Colonic mucosa (tissue), 4 donors: ENCODE data around the gene WBP4. TPM values are rescaled to one million over a fixed set of nuclear protein-coding genes. Genes with fewer than 3 reads are reported as not detected.

Experiments used
- DNase-seq: peaks from one replicate; pipeline ENCODE4 v3.0.0-alpha.2; 2020
- H3K27ac ChIP-seq: fragments of 200-600 bp; one replicate; pipeline ENCODE4 v1.8.0; 2021
- H3K27me3 ChIP-seq: fragments of 200-600 bp; one replicate; pipeline ENCODE4 v1.8.0; 2021
- H3K36me3 ChIP-seq: fragments of 200-600 bp; one replicate; pipeline ENCODE4 v1.8.0; 2021
- H3K4me1 ChIP-seq: fragments of 200-600 bp; one replicate; pipeline ENCODE4 v1.8.0; 2021; ENCODE audit warnings: mild to moderate bottlenecking
- H3K4me3 ChIP-seq: fragments of 200-600 bp; one replicate; pipeline ENCODE4 v1.8.0; 2021
- H3K9ac ChIP-seq, 2 donors: one replicate each; pipeline ENCODE4 v1.7.0; 2013; ENCODE audit warnings: control low read depth in 2 of 2, low read depth in 2 of 2, low read length in 2 of 2
- H3K9me3 ChIP-seq: fragments of 200-600 bp; one replicate; pipeline ENCODE4 v1.8.0; 2021
- intact Hi-C: fragments of 100-400 bp; cut with DNase I; formaldehyde crosslinking; loops from one replicate; pipeline ENCODE4 v1.14.1; 2022
- total RNA-seq, 2 donors: library from RNA; stranded (reverse); fragmentation: NEBNext Ultra II Directional in 1 of 2; extraction: Animal tissue kit (Norgen Biotek cat#: 25700) in 1 of 2; gene quantifications; one replicate each; pipeline ENCODE4 v1.2.1, GENCODE V29; 2021
- TF ChIP-seq, protein P1 (sequence below): fragments of 200-600 bp; IDR thresholded peaks from one replicate; pipeline ENCODE4 v1.8.0; 2022; ENCODE audit warnings: antibody characterized with exemption, mild to moderate bottlenecking
- donor health status: healthy.
- donor health status: DM: no; HTN: no; CAD: no.
- donor health status: DM: no; HTN: no; CAD: no.

Gene WBP4
- total RNA-seq, 2 donors from 2014 or later = 5.8 to 7.5 TPM

DNA sequence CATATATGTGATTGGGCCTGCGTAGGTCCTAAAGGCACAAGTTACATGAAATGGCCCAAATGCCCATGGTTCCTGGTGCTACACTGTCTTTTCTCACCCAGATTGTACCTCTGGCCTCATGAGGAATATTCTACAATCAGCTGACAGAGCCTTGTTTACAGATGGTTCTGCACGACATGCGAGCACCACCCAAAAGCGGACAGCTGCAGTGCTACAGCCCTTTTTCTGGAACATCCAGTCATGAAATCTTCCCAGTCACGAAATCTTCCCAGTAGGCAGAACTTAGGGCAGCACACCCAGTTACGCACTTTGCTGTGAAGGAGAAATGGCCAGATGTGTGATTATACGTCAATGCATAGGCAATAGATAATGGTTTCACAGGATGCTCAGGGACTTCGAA, 34.5 kb upstream of the WBP4 start:
- Histone ChIP-seq H3K4me1 (no peaks in the 10 kb centered on the region), H3K4me3 (no peak overlapping the region), H3K27me3 (no peaks in the 10 kb centered on the region), H3K9ac (no peak overlapping the region), H3K27ac (no peak overlapping the region), H3K9me3 (no peaks in the 10 kb centered on the region), H3K36me3 (no peaks in the 10 kb centered on the region)
- no peak for DNase-seq
- TF ChIP-seq, protein P1, sequence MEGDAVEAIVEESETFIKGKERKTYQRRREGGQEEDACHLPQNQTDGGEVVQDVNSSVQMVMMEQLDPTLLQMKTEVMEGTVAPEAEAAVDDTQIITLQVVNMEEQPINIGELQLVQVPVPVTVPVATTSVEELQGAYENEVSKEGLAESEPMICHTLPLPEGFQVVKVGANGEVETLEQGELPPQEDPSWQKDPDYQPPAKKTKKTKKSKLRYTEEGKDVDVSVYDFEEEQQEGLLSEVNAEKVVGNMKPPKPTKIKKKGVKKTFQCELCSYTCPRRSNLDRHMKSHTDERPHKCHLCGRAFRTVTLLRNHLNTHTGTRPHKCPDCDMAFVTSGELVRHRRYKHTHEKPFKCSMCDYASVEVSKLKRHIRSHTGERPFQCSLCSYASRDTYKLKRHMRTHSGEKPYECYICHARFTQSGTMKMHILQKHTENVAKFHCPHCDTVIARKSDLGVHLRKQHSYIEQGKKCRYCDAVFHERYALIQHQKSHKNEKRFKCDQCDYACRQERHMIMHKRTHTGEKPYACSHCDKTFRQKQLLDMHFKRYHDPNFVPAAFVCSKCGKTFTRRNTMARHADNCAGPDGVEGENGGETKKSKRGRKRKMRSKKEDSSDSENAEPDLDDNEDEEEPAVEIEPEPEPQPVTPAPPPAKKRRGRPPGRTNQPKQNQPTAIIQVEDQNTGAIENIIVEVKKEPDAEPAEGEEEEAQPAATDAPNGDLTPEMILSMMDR = no peak
- intact Hi-C loops = no loop called here

DNA sequence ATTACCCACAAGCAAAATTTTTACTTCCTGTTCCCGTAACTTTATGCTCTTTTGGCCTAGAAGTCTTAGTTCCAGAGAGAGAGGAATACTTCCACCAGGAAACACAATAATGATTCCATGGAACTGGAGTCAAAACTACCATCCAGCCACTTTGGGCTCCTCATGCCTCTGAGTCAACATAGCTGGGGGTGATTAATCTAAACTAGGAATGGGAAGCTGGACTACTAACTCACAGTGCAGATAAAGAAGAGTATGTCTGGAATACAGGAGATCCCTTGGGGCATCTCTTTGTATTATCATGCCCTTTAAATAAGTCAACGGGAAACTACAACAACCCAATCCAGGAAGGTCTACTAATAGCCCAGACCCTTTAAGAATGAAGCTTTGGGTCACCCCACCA, 33.3 kb upstream of the WBP4 start:
- intact Hi-C loops = no loop called here
- Histone ChIP-seq H3K27me3 (no peaks in the 10 kb centered on the region), H3K27ac (no peak overlapping the region), H3K9ac (no peak overlapping the region), H3K4me1 (no peaks in the 10 kb centered on the region), H3K36me3 (no peaks in the 10 kb centered on the region), H3K9me3 (no peaks in the 10 kb centered on the region), H3K4me3 (no peak overlapping the region)
- no peak for DNase-seq
- TF ChIP-seq, protein P1 = no peak

DNA sequence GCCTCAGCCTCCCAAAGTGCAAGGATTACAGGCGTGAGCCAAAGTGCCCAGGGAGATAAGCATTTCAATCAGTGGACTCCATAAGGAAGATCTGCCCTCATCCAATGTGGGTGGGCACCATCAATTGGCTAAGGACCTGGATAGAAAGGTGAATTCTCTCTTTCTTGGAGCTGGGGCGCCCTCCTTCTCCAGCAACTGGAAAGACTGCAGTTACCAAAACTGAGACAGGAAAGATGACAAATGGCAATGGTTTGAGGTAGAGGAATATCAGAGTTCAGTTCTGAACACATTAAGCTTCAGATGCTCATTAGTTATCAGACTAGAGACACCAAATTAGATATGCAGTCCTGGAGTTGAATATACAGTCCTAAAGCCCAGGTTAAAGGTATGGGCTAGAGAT, 31.7 kb upstream of the WBP4 start:
- no peak overlapping the region for H3K9ac ChIP-seq
- no peaks in the 10 kb centered on the region for H3K9me3 ChIP-seq
- H3K27me3 ChIP-seq = no peaks in the 10 kb centered on the region
- H3K4me3 ChIP-seq = no peak overlapping the region
- no peaks in the 10 kb centered on the region for H3K4me1 ChIP-seq
- no peak overlapping the region for H3K27ac ChIP-seq
- H3K36me3 ChIP-seq = no peaks in the 10 kb centered on the region
- TF ChIP-seq, protein P1 = no peak
- DNase-seq = no peak
- intact Hi-C loops = no loop called here

DNA sequence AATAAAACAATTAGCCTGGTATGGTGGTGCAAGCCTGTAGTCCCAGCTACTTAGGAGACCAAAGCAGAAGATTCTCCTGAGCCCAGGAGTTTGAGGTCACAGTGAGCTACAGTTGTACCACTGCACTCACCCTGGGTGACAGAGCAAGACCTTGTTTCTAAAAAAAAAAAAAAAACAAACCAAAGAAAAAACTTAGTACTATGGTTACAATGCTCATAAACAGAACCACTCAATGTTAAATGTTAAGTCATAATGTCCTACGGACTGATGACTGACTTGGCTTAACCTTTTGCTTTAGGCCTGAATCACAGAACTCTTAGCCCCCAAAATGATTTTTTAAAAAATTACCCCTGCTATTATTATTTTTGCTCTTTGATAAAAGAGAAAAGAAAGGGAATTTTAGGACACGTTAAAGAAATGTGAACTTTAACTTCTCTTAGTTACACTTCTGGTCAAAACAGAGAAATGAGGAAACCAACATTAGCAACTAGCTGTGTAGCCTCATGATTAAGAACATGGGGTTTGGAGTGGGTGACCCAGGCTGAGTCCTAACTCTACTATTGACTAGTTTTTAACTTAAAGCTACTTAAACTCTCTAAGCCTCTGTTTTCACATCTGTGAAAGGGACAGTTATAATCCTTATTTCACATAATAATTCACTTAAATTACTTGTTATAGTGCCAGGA, 28.5 kb upstream of the WBP4 start:
- TF ChIP-seq, protein P1 = no peak
- Histone ChIP-seq H3K27me3 (no peaks in the 10 kb centered on the region), H3K36me3 (no peaks in the 10 kb centered on the region), H3K4me1 (no peaks in the 10 kb centered on the region), H3K27ac (no peak overlapping the region), H3K9ac (no peak overlapping the region), H3K4me3 (no peak overlapping the region), H3K9me3 (no peaks in the 10 kb centered on the region)
- intact Hi-C loops = no loop called here
- no peak for DNase-seq

DNA sequence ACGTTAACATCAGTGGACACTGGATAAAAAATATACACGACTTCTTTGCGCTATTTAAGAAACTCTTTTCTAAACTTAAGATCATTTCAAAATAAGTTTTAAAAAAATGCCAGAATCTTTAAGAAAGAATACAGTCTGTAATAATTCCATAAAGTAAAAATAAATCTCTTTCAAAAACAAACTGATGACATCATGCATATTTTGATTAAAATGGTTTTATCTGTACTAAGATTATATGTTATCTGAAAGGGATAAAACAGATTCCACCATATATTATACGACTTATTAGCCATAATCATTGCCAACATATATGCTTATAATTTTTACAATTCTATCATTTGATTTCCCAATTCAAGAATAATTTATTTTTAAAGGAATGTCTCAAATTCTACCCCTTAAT, 26.9 kb upstream of the WBP4 start:
- no peaks in the 10 kb centered on the region for H3K9me3 ChIP-seq
- H3K9ac ChIP-seq = no peak overlapping the region
- H3K27ac ChIP-seq = no peak overlapping the region
- no peaks in the 10 kb centered on the region for H3K27me3 ChIP-seq
- TF ChIP-seq, protein P1 = no peak
- intact Hi-C loops = no loop called here
- H3K4me1 ChIP-seq = no peaks in the 10 kb centered on the region
- no peak overlapping the region for H3K4me3 ChIP-seq
- DNase-seq = no peak
- no peaks in the 10 kb centered on the region for H3K36me3 ChIP-seq
